ENCODE data around the gene LIX1.
A peak's percentile ranks its signal among the peaks of the same experiment; 100 is the strongest.

Gene LIX1

GRCh38 chr5:97047076-97047475 lies 95.3 kb downstream of the LIX1 start:
- no peaks in the 10 kb centered on the region for H3K27me3 ChIP-seq (ENCODE audit: insufficient read depth, low read length)
- WGBS = 84% methylated on average over 1 of the region's 1 CpG
- H3K9me3 ChIP-seq (ENCODE audit: insufficient read depth, low read depth, low read length) = no peaks in the 10 kb centered on the region
- no peak overlapping the region for H3K4me3 ChIP-seq (ENCODE audit: low read length)
- H3K9ac ChIP-seq (ENCODE audit: low read depth, low read length) = no peak overlapping the region
- H3K27ac ChIP-seq (ENCODE audit: low read depth, low read length) = no peak overlapping the region
- no peaks in the 10 kb centered on the region for H3K36me3 ChIP-seq (ENCODE audit: insufficient read depth, low read length)
- peaks cover 19% of the 10 kb centered on the region for H3K4me1 ChIP-seq (ENCODE audit: insufficient read depth, low read length)

GRCh38 chr5:97046270-97046982 lies 96.0 kb downstream of the LIX1 start:
- Histone ChIP-seq H3K9ac (ENCODE audit: low read depth, low read length) (no peak overlapping the region), H3K4me3 (ENCODE audit: low read length) (no peak overlapping the region), H3K27me3 (ENCODE audit: insufficient read depth, low read length) (no peaks in the 10 kb centered on the region), H3K4me1 (ENCODE audit: insufficient read depth, low read length) (peaks cover 19% of the 10 kb centered on the region), H3K9me3 (ENCODE audit: insufficient read depth, low read depth, low read length) (no peaks in the 10 kb centered on the region), H3K27ac (ENCODE audit: low read depth, low read length) (no peak overlapping the region; the same call in 1 of the 2 replicates), H3K36me3 (ENCODE audit: insufficient read depth, low read length) (no peaks in the 10 kb centered on the region)
- WGBS = 87% methylated on average over 6 of the region's 7 CpGs

- WGBS = 47% methylated on average over 2 of the region's 2 CpGs
- Histone ChIP-seq H3K4me3 (ENCODE audit: low read length) (no peak overlapping the region), H3K27me3 (ENCODE audit: insufficient read depth, low read length) (no peaks in the 10 kb centered on the region), H3K36me3 (ENCODE audit: insufficient read depth, low read length) (no peaks in the 10 kb centered on the region), H3K9me3 (ENCODE audit: insufficient read depth, low read depth, low read length) (no peaks in the 10 kb centered on the region), H3K4me1 (ENCODE audit: insufficient read depth, low read length) (peaks cover 19% of the 10 kb centered on the region), H3K27ac (ENCODE audit: low read depth, low read length) (peak overlapping the region; percentile 2; the same call in 1 of the 2 replicates), H3K9ac (ENCODE audit: low read depth, low read length) (no peak overlapping the region)
These were observed 98.4 kb downstream of the LIX1 start for GRCh38 chr5:97044052-97044451.

- H3K9me3 ChIP-seq (ENCODE audit: insufficient read depth, low read depth, low read length) = no peaks in the 10 kb centered on the region
- no peak overlapping the region for H3K9ac ChIP-seq (ENCODE audit: low read depth, low read length)
- H3K36me3 ChIP-seq (ENCODE audit: insufficient read depth, low read length) = no peaks in the 10 kb centered on the region
- H3K27me3 ChIP-seq (ENCODE audit: insufficient read depth, low read length) = no peaks in the 10 kb centered on the region
- peaks cover 19% of the 10 kb centered on the region for H3K4me1 ChIP-seq (ENCODE audit: insufficient read depth, low read length)
- WGBS = 94% methylated on average over 3 of the region's 3 CpGs
- no peak overlapping the region for H3K4me3 ChIP-seq (ENCODE audit: low read length)
- peak overlapping the region; percentile 2; the same call in 1 of the 2 replicates for H3K27ac ChIP-seq (ENCODE audit: low read depth, low read length)
These were observed 98.9 kb downstream of the LIX1 start for GRCh38 chr5:97043511-97043910.

- 92% methylated on average over 7 of the region's 7 CpGs for WGBS
- Histone ChIP-seq H3K9me3 (ENCODE audit: insufficient read depth, low read depth, low read length) (no peaks in the 10 kb centered on the region), H3K4me1 (ENCODE audit: insufficient read depth, low read length) (peaks cover 19% of the 10 kb centered on the region), H3K9ac (ENCODE audit: low read depth, low read length) (no peak overlapping the region), H3K27me3 (ENCODE audit: insufficient read depth, low read length) (no peaks in the 10 kb centered on the region), H3K36me3 (ENCODE audit: insufficient read depth, low read length) (no peaks in the 10 kb centered on the region), H3K27ac (ENCODE audit: low read depth, low read length) (no peak overlapping the region), H3K4me3 (ENCODE audit: low read length) (no peak overlapping the region)
These were observed 99.4 kb downstream of the LIX1 start for GRCh38 chr5:97042996-97043395.

Data from HUES64 (cell line).